Stimulated activated CD8-positive, alpha-beta memory T cell treated with anti-CD3 and anti-CD28 coated beads, Interleukin-4, amount 100 ng/mL, for 48 hours (primary cell): ENCODE measurements around the gene OR8B8.
"Not testable (repeated sequence)": the region's sequence is repeated elsewhere in the genome, so short reads cannot be mapped to it uniquely, and the experiment has no call there.

Experiments
- DNase-seq: peaks from one replicate; pipeline ENCODE4 v3.0.0-alpha.2; 2020

The OR8B8 gene

GRCh38 chr11:124445646-124446150 is at the start of gene OR8B8:
Gene OR8B8 (minus strand): TSS chr11:124445696. CDS start chr11:124441085, 4,611 bp downstream.
- DNase-seq: no peak

DNA sequence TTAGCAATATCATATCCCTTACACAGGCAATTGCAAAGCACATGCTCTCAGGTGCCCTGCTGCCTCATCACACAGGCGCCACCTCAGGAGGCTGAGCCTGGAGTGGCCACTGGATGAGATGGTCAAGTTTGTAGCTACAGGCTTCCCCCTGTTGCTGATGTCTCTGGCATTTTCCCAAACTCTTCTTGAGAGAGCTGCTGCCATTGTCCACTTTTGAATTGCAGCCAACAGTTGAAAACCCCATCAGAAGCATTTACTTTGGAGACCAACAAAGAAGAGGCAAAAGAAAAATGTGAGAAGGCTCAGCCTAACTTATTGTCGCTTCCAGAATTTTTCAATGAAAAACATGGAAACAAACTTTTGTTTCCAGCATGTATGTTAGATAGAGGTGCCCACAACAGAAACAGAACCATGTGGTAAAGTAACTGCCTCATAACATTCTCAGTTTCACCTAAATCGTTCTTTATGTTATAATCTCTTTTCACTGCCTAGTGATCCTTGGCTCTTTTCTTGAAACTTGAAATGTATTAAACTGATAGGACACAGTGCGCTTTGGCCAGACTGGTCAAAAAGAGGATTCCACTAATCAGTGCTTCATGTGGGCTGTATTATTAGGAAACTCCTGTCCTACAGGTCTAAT is 47.6 kb upstream of the OR8B8 start:
- no peak for DNase-seq

- no peak for DNase-seq
Measured at GRCh38 chr11:124483422-124483821, 37.9 kb upstream of the OR8B8 start.

GRCh38 chr11:124482362-124483147 is 37.1 kb upstream of the OR8B8 start:
- no peak for DNase-seq

- no peak for DNase-seq
Measured at GRCh38 chr11:124481365-124482323, 36.1 kb upstream of the OR8B8 start.

- no peak for DNase-seq
Measured at GRCh38 chr11:124479561-124479960, 34.1 kb upstream of the OR8B8 start.

GRCh38 chr11:124475265-124475664 is 29.8 kb upstream of the OR8B8 start:
- DNase-seq: no peak

DNA sequence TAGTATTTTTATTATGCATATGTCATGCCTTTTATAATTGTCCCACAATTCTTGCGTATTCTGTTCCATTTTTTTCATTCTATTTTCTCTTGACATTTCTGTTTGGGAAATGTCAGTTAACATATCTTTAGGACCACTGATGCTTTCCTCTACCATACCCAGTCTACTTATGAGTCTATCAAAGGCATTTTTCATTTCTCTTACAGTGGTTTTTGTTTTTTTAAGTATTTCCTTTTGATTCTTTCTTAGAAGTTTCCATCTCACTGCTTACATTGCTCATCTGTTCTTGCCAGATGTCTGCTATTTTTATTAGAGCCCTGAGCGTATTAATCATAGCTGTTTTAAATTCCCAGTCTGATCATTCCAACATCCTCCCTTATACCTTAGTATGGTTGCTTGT is 29.3 kb upstream of the OR8B8 start:
- no peak for DNase-seq

DNA sequence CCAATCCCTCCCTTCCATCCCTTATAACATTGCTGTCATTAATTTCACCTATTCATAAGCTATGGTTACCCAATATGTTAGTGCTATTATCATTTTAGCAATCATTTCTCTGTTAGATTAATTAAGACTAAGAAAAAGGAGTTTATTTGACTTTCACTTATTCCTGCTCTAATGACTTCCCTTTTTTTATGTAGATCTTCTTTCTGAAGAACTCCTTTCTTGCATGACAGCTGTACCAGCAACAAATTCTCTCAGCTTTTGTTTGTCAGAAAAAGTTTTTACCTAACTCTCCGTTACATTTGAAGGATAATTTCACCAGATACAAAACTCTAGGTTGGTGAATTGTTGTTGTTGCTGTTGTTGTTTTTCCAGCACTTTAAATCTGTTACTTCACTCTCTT is 28.6 kb upstream of the OR8B8 start:
- no peak for DNase-seq

GRCh38 chr11:124473476-124473875 is 28.0 kb upstream of the OR8B8 start:
- DNase-seq: no peak

DNA sequence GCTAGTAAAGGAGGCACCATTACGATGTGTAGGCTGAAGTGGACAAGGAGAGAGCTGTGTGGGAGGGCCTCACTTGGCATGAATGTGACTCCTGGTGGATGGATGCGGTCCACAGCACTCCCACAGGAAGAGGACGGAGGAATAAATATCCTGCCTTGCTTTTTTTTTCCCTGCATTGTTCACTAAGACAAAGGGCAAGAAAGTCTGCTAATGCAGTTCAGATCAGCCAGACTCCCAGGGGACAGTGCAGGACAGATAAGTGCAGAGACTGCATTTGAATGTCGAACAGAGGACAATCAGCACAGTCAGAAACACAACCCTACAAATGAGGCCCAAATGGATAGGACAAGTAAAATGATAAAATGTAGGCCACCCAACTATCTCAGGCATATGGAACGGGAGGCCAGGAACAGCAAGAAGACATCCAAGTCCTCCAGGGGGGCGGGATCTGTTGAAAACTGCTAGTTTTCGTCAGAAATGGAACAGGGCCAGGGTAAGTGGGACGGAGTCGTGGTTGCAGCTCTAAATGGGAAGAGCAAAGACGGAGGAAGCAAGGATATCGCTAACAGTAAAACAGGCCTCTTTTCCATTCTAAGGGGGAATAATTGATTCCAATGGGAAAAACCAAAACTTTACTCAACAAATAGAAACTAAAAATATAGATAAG is 25.2 kb upstream of the OR8B8 start:
- DNase-seq: no peak

GRCh38 chr11:124467381-124467927 is 22.0 kb upstream of the OR8B8 start:
- no peak for DNase-seq

- DNase-seq: no peak
Measured at GRCh38 chr11:124465368-124465767, 19.9 kb upstream of the OR8B8 start.

DNA sequence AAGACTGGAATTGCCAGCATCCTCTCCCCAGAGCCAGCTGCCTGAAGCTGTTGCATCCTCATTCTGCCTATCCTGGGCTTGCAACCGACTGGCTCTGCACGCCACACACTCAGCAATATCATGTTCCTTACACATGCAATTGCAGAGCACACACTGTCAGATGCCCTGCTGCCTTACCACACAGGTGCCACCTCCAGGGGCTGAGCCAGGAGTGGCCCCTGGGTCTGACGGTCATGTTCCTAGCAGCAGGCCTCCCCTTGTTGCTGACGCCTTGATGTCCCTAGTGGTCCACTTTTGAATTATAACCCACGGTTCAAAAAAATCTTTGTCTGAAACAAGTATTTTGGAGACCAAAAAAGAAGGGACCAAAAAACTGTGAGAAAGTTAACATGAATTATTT is 18.5 kb upstream of the OR8B8 start:
- no peak for DNase-seq

DNA sequence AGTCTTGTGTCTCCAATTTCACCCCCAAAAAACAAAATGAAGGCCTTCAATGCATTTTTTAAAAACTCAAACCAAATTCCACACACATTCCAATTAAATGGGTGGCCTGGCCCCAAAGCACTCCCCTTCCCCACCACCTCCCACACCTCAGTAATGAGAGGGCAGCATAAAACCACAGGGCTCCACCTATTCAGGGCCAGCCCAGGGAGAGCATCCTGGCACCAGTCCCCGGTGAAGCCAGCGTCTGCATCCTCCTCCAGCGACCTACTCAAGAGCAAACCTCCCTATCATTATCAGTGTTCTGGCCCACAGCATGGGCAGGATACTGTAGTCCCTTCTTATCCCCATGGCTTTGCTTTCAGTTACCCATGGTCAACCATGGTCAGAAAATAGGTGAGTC is 17.8 kb upstream of the OR8B8 start:
- DNase-seq: no peak

DNA sequence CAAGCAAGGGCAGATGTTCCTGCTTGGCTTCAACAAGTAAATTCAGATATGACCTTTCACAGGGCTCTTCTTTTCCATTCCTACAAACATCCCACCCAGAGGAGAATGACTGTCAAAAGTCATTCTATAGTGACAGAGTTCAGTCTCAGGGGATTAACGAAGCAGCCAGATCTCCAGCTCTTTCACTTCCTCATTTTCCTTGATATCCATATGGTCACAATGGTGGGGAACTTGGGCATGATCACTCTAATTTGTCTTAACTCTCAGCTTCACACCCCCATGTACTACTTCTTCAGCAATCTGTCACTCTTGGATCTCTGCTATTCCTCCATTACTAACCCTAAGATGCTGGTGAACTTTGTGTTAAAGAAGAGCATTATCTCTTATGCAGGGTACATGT is 15.0 kb upstream of the OR8B8 start:
- DNase-seq: no peak

DNA sequence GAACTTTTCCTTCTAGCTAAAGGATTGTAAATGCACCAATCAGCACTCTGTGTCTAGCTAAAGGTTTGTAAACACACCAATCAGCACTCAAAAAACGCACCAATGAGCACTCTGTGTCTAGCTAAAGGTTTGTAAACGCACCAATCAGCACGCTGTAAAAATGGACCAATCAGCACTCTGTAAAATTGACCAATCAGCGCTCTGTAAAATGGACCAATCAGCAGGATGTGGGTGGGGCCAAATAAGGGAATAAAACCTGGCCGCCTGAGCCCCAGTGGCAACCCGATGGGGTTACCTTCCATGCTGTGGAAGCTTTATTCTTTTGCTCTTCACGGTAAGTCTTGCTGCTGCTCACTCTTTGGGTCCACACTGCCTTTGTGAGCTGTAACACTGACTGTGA is 13.9 kb upstream of the OR8B8 start:
- not testable (repeated sequence) for DNase-seq

DNA sequence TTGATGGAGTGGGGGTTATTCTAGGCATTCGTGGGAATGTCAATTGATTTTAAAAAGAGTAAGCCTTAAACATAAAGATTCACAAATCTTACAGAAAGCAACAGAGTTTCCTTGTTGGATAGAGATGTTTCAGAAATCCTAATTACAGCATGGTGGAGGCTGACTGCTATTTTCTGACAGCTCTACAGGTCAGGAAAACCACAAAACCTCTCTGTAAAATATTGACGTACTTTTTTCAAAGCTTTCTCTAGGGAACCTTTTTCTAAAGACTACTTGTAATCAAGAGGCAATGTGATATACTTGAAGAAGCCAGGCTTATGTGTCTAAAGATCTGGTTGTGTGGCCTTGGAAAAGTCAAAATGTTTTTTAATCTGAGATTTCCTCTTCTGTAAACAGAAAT is 9.1 kb upstream of the OR8B8 start:
- no peak for DNase-seq

DNA sequence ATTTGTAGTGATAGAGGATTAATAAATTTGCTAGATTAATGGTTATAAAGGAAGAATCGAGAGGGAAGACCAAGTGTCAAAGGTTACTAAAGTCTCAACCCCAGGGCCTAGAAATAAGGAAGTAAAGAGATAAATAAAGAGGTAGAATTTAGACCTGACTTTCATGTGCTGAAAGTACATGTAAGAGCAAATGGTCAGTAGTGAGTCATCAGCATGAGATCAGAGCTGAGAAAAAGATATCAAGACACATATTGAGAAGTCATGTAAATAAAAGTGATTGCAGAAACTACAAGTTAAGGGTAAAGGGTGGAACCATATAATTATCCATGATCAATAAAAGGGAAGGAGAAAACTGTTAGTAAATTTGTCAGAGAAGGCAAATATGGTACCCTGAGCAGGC is 1.4 kb upstream of the OR8B8 start:
- no peak for DNase-seq

GRCh38 chr11:124442847-124443246 is 2.6 kb downstream of the OR8B8 start:
- no peak for DNase-seq

GRCh38 chr11:124442442-124442841 is 3.1 kb downstream of the OR8B8 start:
- DNase-seq: no peak

- DNase-seq: no peak
Measured at GRCh38 chr11:124441519-124441918, 4.0 kb downstream of the OR8B8 start.
